Neural cell (in vitro differentiated cells): Measurements from ENCODE around the gene SOAT2. TPM values are rescaled to one million over a fixed set of nuclear protein-coding genes. Genes with fewer than 3 reads are reported as not detected.

ENCODE experiments used
- H2AFZ ChIP-seq: fragments of 200-600, 300-800 bp; sonication (generic), shearing (Covaris generic); 2 replicates; pipeline ENCODE4 v1.6.0; 2014; ENCODE audit warnings: low read depth, mild to moderate bottlenecking, antibody characterized with exemption, low read length, moderate library complexity
- H3F3A ChIP-seq: fragments of 200-600 bp; shearing (Covaris generic); 2 replicates; pipeline ENCODE4 v1.6.1; 2016; ENCODE audit warnings: mild to moderate bottlenecking, moderate library complexity, mixed read lengths, antibody characterized with exemption, low read length; ENCODE audit not compliant: insufficient read depth, poor library complexity, severe bottlenecking
- H3K27ac ChIP-seq: fragments of 200-600, 300-800 bp; sonication (generic), shearing (Covaris generic); 2 replicates; pipeline ENCODE4 v1.5.1; 2014; ENCODE audit warnings: mild to moderate bottlenecking, low read length, moderate library complexity
- H3K27me3 ChIP-seq: fragments of 300-800, 200-600 bp; sonication (generic), shearing (Covaris generic); 2 replicates; pipeline ENCODE4 v1.6.0; 2014; ENCODE audit warnings: mild to moderate bottlenecking, low read depth, low read length, moderate library complexity; ENCODE audit not compliant: insufficient read depth
- H3K36me3 ChIP-seq: fragments of 300-800, 200-600 bp; sonication (generic), shearing (Covaris generic); 2 replicates; pipeline ENCODE4 v1.5.1; 2014; ENCODE audit warnings: mild to moderate bottlenecking, antibody characterized with exemption, low read length, moderate library complexity; ENCODE audit not compliant: insufficient read depth
- H3K4me2 ChIP-seq: fragments of 300-800, 200-600 bp; sonication (generic), shearing (Covaris generic); 2 replicates; pipeline ENCODE4 v1.6.0; 2014; ENCODE audit warnings: mild to moderate bottlenecking, low read length
- H3K4me3 ChIP-seq: fragments of 300-800, 200-600 bp; sonication (generic), shearing (Covaris generic); 2 replicates; pipeline ENCODE4 v1.5.1; 2014; ENCODE audit warnings: mild to moderate bottlenecking, low read length, moderate library complexity
- H3K79me2 ChIP-seq: fragments of 200-600 bp; shearing (Covaris generic); replicated peaks from 2 replicates; pipeline ENCODE4 v1.6.0; 2014; ENCODE audit warnings: mild to moderate bottlenecking, low read length, moderate library complexity; ENCODE audit not compliant: insufficient read depth
- H3K9ac ChIP-seq: fragments of 300-800, 200-600 bp; sonication (generic), shearing (Covaris generic); 2 replicates; pipeline ENCODE4 v1.6.1; 2016; ENCODE audit warnings: mild to moderate bottlenecking, low read length, mixed read lengths
- H3K9me2 ChIP-seq: fragments of 200-600 bp; shearing (Covaris generic); 2 replicates; pipeline ENCODE4 v1.6.1; 2016; ENCODE audit warnings: mild to moderate bottlenecking, low read length, mixed read lengths; ENCODE audit not compliant: insufficient read depth
- H3K9me3 ChIP-seq: fragments of 200-600, 300-800 bp; sonication (generic), shearing (Covaris generic); 2 replicates; pipeline ENCODE4 v1.6.1; 2016; ENCODE audit warnings: mild to moderate bottlenecking, mixed run types, low read length, moderate library complexity, mixed read lengths
- H4K20me1 ChIP-seq: fragments of 200-600 bp; shearing (Covaris generic); 2 replicates; pipeline ENCODE4 v1.6.1; 2016; ENCODE audit warnings: mild to moderate bottlenecking, mixed run types; ENCODE audit not compliant: insufficient read depth
- EP300 ChIP-seq: fragments of 450-650 bp; conservative IDR thresholded peaks from 2 replicates; pipeline ENCODE4 v1.6.1; 2014; ENCODE audit warnings: antibody characterized with exemption, mild to moderate bottlenecking, moderate library complexity; ENCODE audit not compliant: poor library complexity, severe bottlenecking
- EZH2 ChIP-seq: fragments of 200-600, 300-800 bp; shearing (Covaris generic), sonication (generic); IDR thresholded peaks from 2 replicates; pipeline ENCODE4 v1.6.1; 2014; ENCODE audit warnings: antibody characterized with exemption, low read length, borderline replicate concordance, mild to moderate bottlenecking; ENCODE audit not compliant: insufficient read depth, poor library complexity, severe bottlenecking
- MXI1 ChIP-seq: fragments of 450-650 bp; conservative IDR thresholded peaks from 2 replicates; pipeline ENCODE4 v1.6.1; 2014; ENCODE audit warnings: antibody characterized with exemption, mild to moderate bottlenecking; ENCODE audit not compliant: poor library complexity, severe bottlenecking
- POLR2AphosphoS5 ChIP-seq: IDR thresholded peaks from 2 replicates; pipeline ENCODE4 v1.6.1; 2012
- RAD21 ChIP-seq: fragments of 450-650 bp; conservative IDR thresholded peaks from 2 replicates; pipeline ENCODE4 v1.6.1; 2014; ENCODE audit warnings: antibody characterized with exemption, mild to moderate bottlenecking, moderate library complexity
- SMC3 ChIP-seq: fragments of 450-650 bp; conservative IDR thresholded peaks from 2 replicates; pipeline ENCODE4 v1.6.1; 2014; ENCODE audit warnings: antibody characterized with exemption, mild to moderate bottlenecking, moderate library complexity; ENCODE audit not compliant: poor library complexity
- TAF1 ChIP-seq: IDR thresholded peaks from 2 replicates; pipeline ENCODE4 v1.6.1; 2012; ENCODE audit warnings: low read depth
- polyA plus RNA-seq: library from polyadenylated mRNA; depleted of rRNA; stranded (reverse); fragments of >200 nt; gene quantifications from 2 replicates; pipeline ENCODE4 v1.2.3, GENCODE V29; 2014
- TF ChIP-seq, protein P1 (sequence below): IDR thresholded peaks from 2 replicates; pipeline ENCODE4 v1.6.1; 2012; ENCODE audit warnings: borderline replicate concordance
- TF ChIP-seq, protein P2 (sequence below): fragments of 450-650 bp; IDR thresholded peaks from 2 replicates; pipeline ENCODE4 v1.5.1; 2014; ENCODE audit warnings: antibody characterized with exemption, mild to moderate bottlenecking, moderate library complexity; ENCODE audit not compliant: poor library complexity, severe bottlenecking

SOAT2 gene
- polyA plus RNA-seq, 1 donor from 2014 or later, result not detected

DNA sequence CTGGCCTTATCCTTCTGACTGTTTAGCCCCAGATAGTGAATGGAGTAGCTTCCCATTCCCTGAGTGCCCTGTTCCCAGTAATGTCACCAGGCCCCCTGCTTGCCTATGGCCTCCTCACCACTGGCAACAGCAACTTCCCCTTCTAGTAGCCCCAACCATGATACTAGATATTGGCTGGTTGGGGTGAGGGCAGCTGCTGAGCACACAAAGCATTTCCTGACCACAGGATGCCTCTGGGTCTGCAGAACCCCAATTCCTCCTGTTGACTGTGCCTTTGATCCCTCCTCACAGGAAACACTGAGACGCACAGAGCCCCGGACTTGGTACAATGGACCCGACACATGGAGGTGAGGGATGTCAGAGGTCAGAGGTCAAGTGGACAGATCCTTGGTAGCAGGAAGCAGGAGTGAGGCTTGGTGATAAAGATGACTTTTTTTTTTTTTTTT lies 597 bp downstream of the SOAT2 start:
- Histone ChIP-seq H3K4me3 (no peak overlapping the region), H3K9me3 (no peaks in the 10 kb centered on the region), H3K27me3 (peaks cover 6% of the 10 kb centered on the region), H3K27ac (no peak overlapping the region), H4K20me1 (no peaks in the 10 kb centered on the region), H3K4me2 (no peak overlapping the region), H3K79me2 (no peaks in the 10 kb centered on the region), H3K9me2 (no peaks in the 10 kb centered on the region), H3F3A (no peaks in the 10 kb centered on the region), H3K36me3 (no peaks in the 10 kb centered on the region), H3K9ac (no peak overlapping the region), H2AFZ (no peak overlapping the region)
- TF ChIP-seq TAF1 (no peak), POLR2AphosphoS5 (no peak), RAD21 (no peak), SMC3 (no peak), EP300 (no peak), EZH2 (no peak), MXI1 (no peak)
- TF ChIP-seq, protein P1, sequence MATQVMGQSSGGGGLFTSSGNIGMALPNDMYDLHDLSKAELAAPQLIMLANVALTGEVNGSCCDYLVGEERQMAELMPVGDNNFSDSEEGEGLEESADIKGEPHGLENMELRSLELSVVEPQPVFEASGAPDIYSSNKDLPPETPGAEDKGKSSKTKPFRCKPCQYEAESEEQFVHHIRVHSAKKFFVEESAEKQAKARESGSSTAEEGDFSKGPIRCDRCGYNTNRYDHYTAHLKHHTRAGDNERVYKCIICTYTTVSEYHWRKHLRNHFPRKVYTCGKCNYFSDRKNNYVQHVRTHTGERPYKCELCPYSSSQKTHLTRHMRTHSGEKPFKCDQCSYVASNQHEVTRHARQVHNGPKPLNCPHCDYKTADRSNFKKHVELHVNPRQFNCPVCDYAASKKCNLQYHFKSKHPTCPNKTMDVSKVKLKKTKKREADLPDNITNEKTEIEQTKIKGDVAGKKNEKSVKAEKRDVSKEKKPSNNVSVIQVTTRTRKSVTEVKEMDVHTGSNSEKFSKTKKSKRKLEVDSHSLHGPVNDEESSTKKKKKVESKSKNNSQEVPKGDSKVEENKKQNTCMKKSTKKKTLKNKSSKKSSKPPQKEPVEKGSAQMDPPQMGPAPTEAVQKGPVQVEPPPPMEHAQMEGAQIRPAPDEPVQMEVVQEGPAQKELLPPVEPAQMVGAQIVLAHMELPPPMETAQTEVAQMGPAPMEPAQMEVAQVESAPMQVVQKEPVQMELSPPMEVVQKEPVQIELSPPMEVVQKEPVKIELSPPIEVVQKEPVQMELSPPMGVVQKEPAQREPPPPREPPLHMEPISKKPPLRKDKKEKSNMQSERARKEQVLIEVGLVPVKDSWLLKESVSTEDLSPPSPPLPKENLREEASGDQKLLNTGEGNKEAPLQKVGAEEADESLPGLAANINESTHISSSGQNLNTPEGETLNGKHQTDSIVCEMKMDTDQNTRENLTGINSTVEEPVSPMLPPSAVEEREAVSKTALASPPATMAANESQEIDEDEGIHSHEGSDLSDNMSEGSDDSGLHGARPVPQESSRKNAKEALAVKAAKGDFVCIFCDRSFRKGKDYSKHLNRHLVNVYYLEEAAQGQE, result no peak
- TF ChIP-seq, protein P2, sequence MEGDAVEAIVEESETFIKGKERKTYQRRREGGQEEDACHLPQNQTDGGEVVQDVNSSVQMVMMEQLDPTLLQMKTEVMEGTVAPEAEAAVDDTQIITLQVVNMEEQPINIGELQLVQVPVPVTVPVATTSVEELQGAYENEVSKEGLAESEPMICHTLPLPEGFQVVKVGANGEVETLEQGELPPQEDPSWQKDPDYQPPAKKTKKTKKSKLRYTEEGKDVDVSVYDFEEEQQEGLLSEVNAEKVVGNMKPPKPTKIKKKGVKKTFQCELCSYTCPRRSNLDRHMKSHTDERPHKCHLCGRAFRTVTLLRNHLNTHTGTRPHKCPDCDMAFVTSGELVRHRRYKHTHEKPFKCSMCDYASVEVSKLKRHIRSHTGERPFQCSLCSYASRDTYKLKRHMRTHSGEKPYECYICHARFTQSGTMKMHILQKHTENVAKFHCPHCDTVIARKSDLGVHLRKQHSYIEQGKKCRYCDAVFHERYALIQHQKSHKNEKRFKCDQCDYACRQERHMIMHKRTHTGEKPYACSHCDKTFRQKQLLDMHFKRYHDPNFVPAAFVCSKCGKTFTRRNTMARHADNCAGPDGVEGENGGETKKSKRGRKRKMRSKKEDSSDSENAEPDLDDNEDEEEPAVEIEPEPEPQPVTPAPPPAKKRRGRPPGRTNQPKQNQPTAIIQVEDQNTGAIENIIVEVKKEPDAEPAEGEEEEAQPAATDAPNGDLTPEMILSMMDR, result no peak

DNA sequence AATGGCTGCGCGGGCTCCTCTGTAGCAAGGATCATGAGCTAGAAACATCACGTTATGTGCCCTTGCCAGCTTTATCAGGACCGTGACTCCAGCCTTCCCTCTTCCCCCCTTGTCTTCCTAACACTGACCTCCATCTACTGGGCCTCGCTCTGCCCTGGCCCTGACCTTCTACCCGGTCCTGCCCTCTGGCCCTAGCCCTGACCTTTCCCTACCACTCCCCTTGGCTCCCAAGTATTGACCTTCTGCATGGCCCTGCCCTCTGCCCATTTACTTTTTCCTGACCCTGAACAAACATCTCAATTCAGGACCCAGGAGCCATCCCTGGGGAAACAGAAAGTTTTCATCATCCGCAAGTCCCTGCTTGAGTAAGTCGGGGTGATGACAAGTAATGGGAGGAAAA lies 2.0 kb downstream of the SOAT2 start:
- Histone ChIP-seq H3K4me2 (no peak overlapping the region), H3K4me3 (no peak overlapping the region), H3K27ac (no peak overlapping the region), H4K20me1 (no peaks in the 10 kb centered on the region), H3K9me2 (no peaks in the 10 kb centered on the region), H3K9me3 (no peaks in the 10 kb centered on the region), H3K27me3 (no peaks in the 10 kb centered on the region), H2AFZ (no peak overlapping the region), H3K36me3 (no peaks in the 10 kb centered on the region), H3K79me2 (no peaks in the 10 kb centered on the region), H3K9ac (no peak overlapping the region), H3F3A (no peaks in the 10 kb centered on the region)
- TF ChIP-seq TAF1 (no peak), MXI1 (no peak), POLR2AphosphoS5 (no peak), EZH2 (no peak), EP300 (no peak)
- TF ChIP-seq, protein P1, result no peak
